Smooth muscle cell of the brain vasculature (primary cell): ENCODE data around the gene DDX11.
"Not testable (repeated sequence)": the region's sequence is repeated elsewhere in the genome, so short reads cannot be mapped to it uniquely, and the experiment has no call there.

Experiments
- DNase-seq: peaks from one replicate; pipeline ENCODE4 v3.0.0-alpha.2; 2012; ENCODE audit warnings: low read depth, low spot score

Gene DDX11

GRCh38 chr12:31073527-31074332 is at the start of gene DDX11:
TSS of gene DDX11 (plus strand) at chr12:31073860. CDS start at chr12:31078394, 4,534 bp downstream.
- peak; percentile 67 for DNase-seq

DNA sequence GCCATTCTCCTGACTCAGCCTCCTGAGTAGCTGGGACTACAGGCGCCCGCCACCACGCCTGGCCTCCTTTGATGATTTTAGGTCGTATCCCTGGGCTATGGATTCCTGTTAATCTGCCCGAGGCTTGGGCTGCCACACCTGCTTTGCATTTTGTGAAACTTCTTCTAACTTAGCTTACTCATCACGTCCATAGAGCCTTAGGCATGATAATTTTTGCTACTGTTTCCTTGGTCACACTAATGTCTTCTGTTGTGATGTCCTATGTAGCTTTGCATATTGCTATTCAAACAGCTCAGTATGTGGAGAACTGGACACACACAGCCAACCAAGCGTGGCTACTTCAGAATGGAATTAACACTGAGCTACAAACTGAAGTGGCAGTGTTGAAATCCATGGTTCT is 47.5 kb upstream of the DDX11 start:
- DNase-seq, result no peak

DNA sequence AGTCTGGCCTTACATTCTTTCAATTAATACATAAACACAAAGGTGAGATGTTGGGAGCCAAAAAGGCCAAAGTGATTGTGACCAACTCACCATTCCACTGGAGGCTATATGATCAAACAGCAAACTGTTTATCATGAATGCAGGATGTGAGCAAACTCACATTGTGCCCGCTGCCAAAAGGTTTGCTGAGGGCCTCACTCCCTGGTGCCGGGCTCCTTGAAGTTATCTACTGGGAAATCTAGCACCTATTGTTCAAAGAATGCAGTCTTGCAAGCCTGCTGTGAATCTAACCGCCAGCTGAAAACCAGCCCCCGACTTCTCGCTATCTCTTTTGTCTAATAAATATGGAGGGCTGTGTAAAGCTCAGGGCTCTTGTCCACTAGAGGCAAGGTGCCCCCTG is 46.7 kb upstream of the DDX11 start:
- not testable (repeated sequence) for DNase-seq

DNA sequence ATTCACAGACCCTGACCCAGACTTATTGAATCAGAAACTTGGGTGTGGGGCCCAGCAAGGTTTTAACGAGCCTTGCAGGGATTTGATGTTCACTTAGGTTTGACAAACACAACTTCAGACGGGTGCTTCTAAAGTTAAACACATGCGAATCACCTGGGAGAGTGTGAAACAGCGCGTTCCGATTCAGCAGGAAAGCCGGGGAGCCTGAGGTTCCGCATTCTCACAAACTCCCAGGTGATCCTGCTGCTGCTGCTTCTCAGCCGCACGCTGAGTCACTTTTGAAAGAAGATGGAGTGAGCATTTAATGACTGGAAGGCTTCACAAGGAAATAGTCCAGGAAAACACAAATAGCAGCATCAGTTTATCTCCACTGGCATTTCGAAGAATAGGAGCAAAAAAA is 44.2 kb upstream of the DDX11 start:
- DNase-seq, result no peak

DNA sequence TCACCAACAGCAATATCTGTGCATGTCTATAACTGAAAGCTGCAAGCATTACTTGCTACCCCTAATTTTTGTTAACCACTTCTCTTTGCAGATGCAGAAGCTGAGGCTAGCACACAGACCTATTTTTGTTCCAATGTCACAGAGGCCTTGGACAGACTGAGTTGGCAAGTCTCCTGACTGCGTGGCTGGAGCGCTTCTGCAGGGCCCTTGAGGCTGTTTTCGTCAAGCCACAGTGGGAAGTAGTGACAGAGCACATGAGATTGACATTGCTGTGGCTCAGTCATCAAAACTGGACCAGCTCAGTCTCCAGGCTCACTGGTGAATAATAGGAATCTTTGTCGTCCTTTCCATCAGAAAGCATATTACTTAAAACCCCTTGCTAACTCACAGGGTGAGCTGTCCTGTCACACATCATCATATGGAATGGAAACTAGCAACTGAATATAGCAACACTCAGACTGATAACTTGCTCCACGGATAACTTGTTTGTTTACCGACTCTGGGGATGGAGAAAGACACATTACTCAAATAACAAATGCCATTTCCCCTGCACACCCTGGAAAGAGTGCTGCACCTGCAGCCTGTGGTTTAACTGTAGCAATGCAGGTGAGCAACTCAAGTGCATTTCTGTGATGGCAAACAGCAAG is 43.6 kb upstream of the DDX11 start:
- no peak for DNase-seq

- DNase-seq, result no peak
These were observed 41.7 kb upstream of the DDX11 start for GRCh38 chr12:31031951-31032335.

- DNase-seq, result no peak
These were observed 40.5 kb upstream of the DDX11 start for GRCh38 chr12:31033146-31033545.

DNA sequence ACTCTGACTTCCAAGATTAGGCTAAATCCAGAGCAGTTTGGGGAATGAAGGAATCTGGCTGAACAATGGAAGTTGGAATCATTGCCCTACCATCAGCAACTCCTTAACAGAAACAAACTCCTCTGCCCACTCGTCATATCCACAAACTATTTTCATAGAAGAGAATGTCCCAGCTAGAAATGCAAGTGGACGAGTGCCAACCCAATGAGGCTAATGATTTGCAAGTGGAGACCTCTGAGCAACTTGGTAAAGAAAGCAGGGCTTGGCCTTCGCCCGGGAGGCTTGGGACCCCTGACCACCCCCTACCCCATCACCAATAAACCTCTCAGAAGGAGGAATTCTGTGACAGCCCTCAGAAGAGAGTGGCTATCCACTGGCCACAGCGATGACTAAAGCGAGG is 40.0 kb upstream of the DDX11 start:
- DNase-seq, result no peak

- no peak for DNase-seq
These were observed 39.3 kb upstream of the DDX11 start for GRCh38 chr12:31034372-31034771.

- no peak for DNase-seq
These were observed 38.4 kb upstream of the DDX11 start for GRCh38 chr12:31035226-31035625.

DNA sequence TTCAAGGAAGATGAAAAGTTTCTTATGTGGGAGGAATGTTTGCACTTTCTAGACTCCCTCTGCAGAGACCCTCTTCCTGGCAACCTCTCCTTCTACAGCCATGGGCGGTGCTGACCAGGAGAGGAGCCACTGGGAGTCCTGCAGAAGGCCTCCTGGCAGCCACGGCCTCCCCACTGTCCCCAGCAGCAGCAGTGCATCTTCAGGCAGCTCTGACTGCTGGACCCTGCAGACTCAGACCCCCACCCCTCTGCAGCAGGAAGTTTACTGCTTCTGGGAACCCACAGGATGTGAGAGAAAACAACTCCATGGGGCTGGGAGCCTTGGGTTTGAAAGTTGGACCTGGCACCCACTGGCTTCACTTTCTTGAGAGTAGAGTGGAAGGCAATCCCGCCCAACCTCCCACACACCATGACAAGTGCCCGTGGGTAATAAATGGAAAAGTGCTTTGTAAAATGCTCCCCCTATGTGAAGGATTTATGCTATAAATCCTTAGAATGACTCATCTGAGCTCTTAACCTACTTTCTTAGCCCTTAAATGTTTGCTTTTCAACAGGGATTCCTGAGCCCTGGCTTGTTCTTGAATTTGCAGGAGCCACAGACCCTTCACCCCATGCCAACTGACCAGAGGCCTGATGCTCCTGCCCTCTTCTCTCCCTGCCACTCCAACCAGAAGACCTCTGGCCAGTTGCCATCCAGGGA is 37.5 kb upstream of the DDX11 start:
- no peak for DNase-seq

GRCh38 chr12:31037028-31037427 is 36.6 kb upstream of the DDX11 start:
- no peak for DNase-seq

GRCh38 chr12:31037931-31038330 is 35.7 kb upstream of the DDX11 start:
- no peak for DNase-seq

- no peak for DNase-seq
These were observed 32.6 kb upstream of the DDX11 start for GRCh38 chr12:31041033-31041564.

GRCh38 chr12:31050143-31050542 is 23.5 kb upstream of the DDX11 start:
- DNase-seq, result not testable (repeated sequence)

- DNase-seq, result not testable (repeated sequence)
These were observed 23.1 kb upstream of the DDX11 start for GRCh38 chr12:31050548-31050947.

GRCh38 chr12:31051692-31052091 is 22.0 kb upstream of the DDX11 start:
- DNase-seq, result not testable (repeated sequence)

DNA sequence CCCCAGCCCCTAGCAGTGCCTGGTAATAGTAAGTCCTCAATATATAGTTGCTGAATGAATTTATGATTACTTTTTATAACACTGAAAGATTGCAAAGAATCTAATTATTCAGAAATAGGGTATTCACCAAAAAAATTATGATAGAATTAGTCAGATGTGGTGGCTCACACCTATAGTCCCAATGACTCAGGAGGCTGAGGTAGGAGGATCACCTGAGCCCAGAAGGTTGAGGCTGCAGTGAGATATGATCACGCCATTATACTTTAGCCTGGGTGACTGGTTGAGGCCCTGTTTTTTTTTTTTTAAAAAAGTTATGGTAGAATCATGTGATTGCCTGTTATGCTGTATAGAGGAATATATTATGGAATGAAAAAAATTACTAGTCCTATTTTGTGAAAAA is 21.5 kb upstream of the DDX11 start:
- not testable (repeated sequence) for DNase-seq

- not testable (repeated sequence) for DNase-seq
These were observed 20.8 kb upstream of the DDX11 start for GRCh38 chr12:31052666-31053439.

GRCh38 chr12:31053944-31054343 is 19.7 kb upstream of the DDX11 start:
- DNase-seq, result not testable (repeated sequence)

DNA sequence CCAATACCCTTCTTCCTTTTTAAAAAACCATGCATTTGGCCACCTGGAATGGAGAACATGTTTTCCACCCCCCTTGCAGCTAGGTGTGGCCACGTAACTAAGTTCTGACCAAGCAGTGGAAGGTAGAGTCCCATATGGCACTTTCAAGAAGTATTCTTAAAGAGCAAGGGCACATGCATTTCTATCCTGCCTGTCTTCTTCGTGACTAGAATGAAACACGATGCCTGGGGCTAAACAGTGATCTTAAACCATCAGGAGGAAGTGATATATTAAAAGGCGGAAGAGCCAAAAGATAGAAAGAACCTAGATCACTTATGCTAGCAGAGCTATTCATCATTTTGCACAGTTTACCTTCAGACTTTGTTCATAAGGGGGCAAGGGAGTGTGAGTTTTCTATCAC is 16.0 kb upstream of the DDX11 start:
- no peak for DNase-seq
